HG03354 (cell line): Measurements from ENCODE around the gene HS6ST2.
"Not testable (repeated sequence)": the region's sequence is repeated elsewhere in the genome, so short reads cannot be mapped to it uniquely, and the experiment has no call there.

Experiments
- ATAC-seq: cut with Tn5 transposase; IDR thresholded peaks from one replicate; pipeline ENCODE4 v1.9.1; 2021; ENCODE audit warnings: mild to moderate bottlenecking; ENCODE audit not compliant: unreplicated experiment, poor library complexity, severe bottlenecking

HS6ST2 gene

DNA sequence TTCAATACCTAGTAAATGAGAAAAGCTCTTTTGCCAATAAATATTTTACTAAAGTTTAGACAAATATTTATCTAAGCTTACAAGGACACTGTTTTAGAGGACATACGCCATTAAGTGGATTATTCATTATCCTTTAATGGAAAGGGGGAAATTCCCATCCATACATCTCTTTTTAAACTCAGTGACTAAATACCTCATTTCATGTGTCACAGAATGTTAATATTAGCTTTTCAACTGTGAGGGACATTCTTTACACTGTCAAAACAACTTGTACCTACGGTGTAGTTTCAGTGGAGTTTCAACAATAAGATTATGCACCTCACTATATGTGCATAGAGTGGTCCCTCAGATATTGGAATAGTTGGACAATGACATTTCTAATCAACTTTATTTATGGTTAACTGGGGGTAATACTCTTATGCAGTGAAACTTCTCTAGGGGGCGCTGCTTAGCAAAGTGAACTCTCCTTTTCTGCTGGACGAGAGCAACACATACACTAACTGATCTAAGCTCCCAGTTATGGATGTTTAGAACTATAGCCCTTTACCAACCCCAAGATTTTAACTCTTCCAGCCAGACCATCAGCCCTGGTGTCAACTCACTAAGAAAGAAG lies 9.7 kb downstream of the HS6ST2 start:
- no peak for ATAC-seq

DNA sequence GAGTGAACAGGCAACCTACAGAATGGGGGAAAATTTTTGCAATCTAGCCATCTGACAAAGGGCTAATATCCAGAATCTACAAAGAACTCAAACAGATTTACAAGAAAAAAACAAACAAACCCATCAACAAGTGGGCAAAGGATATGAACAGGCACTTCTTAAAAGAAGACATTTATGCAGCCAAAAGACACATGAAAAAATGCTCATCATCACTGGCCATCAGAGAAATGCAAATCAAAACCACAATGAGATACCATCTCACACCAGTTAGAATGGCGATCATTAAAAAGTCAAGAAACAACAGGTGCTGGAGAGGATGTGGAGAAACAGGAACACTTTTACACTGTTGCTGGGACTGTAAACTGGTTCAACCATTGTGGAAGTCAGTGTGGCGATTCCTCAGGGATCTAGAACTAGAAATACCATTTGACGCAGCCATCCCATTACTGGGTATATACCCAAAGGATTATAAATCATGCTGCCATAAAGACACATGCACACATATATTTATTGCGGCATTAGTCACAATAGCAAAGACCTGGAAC lies 13.3 kb downstream of the HS6ST2 start:
- ATAC-seq: not testable (repeated sequence)

DNA sequence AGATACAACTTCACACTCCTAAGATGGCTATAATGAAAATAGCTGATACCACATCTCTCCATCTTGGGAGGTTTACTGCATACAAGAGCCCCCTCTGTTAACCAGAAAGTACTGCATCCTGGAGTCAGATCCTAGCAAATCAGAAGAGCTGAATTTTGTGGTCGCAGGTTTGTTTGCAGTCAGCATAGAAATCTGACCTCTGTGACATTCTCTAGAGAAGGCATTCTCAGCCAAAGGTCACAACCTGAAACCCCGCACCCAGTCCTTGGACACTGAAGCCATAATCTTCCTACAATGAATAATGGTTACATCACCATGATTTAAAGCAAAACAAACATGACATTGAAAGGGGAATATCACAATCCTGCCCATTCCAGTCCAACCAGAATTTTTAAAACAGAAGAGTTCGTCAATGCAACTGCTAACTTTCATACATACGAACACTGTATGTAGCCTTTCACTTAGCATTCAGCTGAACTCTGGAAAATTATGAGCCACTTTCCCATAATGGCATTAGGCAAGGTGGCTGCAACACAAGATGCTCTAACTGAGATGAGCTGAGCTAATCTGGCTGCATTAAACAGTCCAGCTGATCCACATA lies 17.6 kb downstream of the HS6ST2 start:
- no peak for ATAC-seq

GRCh38 chrX:132933170-132933569 lies 25.3 kb downstream of the HS6ST2 start:
- ATAC-seq: no peak

DNA sequence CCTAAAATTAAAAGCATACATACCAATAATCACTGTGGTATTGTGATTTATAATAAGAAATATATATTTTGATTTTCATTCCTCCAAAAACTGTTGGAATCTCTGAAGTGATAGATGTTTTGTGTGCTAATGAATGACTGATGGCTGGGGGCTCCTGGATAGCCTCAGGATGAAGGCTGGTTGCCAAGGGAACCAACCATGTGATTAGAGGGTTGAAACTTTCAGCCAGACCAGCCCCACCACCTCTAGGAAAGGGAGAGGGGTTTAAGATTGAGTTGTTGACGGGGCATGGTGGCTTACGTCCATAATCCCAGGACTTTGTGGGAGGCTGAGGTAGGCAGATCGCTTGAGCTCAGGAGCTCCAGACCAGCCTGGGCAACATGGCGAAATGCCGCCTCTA lies 34.0 kb downstream of the HS6ST2 start:
- ATAC-seq: no peak

GRCh38 chrX:132918523-132918922 lies 39.9 kb downstream of the HS6ST2 start:
- no peak for ATAC-seq

GRCh38 chrX:132916349-132916748 lies 42.1 kb downstream of the HS6ST2 start:
- no peak for ATAC-seq

GRCh38 chrX:132909643-132910042 lies 48.8 kb downstream of the HS6ST2 start:
- no peak for ATAC-seq

DNA sequence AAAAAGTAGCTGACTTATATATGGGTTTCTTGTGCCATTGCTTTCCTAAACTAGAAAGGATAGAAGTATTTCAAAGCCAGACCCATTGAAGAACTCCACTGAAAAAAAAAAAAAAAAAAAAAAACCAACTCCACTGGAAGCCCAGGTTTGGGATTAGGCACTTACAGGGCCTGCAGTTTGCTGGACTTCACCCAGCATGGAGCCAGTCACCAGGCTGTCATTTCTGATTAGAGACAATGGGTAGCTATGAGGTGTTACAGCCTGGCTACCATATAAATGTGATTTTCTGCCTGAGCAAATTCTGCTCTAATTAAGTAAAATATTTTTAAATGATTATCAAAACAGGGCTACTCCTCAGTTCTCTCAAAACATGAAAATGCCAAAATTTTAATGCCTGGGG lies 49.5 kb downstream of the HS6ST2 start:
- no peak for ATAC-seq

DNA sequence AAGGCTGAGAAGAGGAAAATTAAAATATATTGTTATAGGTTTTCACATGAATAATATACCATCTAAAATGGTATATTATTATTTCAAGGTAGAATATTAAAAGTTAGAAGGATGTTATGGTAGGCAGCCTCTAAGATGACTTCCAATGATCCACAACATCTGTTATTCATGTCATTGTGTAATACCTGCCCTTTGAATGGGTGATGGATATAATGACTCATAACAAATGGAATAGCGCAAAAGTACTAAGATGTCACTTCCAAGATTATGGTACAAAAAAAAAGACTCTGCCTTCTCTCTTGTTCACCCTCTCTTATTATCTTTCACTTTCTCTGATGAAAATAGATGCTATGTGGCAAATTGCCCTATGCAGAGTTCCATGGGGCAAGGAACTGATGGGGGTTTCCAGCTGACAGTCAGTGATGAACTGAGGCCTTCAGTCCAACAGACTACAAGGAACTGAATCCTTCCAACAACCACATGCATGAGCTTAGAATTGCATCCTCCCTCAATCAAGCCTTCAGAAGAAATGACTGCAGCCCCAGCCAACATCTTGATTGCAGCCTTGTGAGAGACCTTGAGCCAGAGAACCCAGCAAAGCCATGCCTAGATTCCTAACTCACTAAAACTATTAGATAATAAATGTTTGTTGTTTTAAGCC lies 57.7 kb downstream of the HS6ST2 start:
- ATAC-seq: no peak

DNA sequence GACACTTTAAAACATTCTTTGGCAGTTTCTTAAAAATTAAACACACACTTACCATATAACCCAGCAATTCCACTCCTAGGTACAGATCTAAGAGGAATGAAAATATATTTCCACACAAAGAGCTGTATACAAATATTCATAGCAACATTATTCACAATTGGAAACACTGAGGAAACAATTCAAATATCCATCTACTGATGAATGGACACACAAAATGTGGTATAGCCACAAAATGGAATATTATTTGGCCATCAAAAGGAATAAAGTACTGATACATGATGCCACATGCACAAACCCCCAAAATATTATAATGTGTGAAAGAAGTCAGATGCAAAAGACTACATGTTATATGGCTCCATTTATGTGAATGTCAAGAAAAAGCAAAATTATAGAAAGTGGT lies 70.9 kb downstream of the HS6ST2 start:
- ATAC-seq: no peak

DNA sequence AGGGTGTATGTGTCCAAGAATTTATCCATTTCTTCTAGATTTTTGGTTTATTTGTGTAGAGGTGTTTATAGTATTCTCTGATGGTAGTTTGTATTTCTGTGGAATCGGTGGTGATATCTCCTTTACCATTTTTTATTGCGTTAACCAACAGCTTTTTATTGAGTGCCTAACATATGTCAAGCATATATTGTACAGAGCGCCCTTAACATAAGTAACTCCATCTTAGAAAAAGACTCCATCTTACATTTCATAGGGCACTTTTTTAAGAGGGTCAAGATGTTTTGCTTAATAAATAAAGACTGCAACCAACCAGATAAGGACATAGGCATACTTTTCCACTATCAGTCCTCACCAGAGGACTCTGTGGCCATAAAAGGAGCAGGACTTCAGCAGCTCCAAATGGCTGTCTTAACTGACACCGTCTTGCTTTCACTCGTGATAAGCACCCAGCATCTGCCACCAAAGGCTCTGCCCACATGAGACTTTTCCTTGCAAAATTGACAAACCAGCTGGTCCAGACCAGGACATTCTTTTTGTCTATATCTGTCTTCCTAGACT lies 75.0 kb downstream of the HS6ST2 start:
- no peak for ATAC-seq

DNA sequence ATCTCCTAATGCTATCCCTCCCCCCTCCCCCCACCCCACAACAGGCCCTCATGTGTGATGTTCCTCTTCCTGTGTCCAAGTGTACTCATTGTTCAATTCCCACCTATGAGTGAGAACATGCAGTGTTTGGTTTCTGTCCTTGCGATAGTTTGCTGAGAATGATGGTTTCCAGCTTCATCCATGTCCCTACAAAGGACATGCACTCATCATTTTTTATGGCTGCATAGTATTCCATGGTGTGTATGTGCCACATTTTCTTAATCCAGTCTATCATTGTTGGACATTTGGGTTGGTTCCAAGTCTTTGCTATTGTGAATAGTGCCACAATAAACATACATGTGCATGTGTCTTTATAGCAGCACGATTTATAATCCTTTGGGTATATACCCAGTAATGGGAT lies 77.7 kb downstream of the HS6ST2 start:
- not testable (repeated sequence) for ATAC-seq

DNA sequence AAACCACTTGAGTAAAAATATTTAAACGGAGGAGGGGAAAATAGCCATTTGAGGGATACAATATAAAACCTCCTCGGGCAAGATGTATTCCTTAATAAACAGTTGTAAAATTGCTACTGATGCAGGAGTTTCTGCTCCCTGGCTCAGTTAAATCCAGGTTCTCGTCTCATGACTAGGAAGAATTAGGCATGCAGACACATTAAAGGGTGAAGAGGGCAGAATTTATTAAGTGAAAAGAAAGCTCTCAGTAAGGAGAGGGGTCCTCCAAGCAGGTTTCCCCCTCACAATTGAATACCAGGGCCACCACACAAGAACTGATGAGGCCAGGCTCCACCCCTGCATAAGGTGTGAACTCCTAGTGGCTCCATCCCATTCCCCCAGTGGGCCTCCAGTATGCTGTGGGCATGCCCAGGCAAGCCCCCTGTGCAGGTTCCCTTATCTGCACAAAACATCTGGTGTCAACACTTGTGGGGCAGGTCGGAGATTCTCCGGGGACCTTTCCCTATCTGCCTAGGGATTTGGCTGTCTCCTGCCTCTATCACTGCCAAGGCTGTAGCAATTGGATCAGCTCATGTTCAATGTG lies 80.4 kb downstream of the HS6ST2 start:
- no peak for ATAC-seq

DNA sequence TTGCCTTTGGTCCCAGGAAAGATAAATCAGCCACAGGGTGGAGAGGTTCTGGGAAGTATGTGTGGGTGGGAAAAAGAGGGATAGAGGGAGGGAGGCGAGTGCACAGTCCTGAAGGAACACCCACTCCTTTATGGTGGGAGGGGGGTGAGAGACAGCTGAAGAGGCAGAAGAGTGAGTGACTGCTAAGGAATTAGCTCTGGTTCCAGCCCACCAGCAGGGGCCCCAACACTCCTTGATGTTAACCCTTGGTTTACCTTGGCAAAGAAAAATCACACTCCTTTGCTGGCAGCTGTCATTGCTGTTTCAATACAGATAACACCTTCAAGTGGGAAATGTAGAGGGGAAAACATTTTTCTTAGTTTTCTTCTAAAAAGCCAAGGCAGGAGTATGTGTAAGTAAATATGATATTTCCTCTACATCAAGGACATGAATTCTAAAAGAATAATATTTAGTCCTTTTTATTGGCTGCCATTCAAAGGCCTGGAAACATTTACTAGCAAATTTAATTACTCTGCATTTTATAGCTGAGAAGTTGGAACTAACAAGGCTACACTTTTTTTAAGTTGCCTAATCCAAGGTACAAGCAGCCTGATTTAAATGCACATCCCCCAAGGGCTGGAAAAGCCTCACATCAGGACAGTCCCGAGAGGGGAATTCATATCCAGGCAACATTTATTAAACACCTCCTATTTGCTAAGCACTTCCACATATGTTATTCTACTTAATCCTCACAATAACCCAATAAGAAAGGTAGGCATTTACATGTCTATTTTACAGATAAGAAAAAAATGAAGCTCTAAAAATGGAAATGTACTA lies 81.7 kb downstream of the HS6ST2 start:
- ATAC-seq: no peak

DNA sequence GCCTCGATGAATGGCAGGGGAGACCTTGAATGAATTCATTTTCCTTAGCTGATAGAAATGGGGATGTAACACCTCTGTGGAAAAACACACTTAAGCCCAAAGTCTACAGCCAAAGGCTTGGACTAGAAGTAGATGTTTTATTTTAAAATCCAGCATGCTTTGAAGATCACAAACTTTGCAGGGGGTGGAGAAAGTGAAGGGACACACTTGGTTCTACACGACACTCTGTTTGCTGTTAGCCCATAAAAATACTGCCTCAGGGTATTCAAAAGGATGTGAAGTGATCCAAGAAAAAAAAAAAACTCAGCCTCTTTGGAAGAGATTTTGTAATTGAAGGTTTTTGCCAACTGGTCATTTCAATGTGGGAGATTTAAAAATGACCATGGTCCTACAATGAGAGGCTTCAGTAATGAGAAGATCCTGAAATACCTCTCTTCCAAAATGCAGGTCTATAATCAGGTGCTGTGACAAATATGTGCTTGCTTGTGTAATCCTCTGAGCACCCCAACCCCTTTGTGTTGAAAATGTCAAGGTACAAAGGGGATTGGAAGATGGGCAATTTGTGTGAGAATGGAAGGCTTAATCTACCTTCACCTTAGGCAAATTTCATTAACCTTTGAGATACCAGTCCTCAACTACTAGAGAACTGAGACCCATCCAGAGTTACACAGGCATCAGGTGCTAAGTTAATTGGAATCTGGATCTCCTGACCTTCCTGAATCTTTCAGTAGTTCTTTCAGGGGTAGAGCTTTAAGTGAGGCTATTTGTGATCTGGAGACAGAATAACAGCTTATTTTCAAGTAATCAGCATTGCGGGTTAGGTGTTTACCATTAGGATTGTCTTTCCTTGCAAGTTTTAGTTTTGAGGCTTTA lies 82.5 kb downstream of the HS6ST2 start:
- no peak for ATAC-seq

GRCh38 chrX:132862562-132862961 lies 95.9 kb downstream of the HS6ST2 start:
- no peak for ATAC-seq

DNA sequence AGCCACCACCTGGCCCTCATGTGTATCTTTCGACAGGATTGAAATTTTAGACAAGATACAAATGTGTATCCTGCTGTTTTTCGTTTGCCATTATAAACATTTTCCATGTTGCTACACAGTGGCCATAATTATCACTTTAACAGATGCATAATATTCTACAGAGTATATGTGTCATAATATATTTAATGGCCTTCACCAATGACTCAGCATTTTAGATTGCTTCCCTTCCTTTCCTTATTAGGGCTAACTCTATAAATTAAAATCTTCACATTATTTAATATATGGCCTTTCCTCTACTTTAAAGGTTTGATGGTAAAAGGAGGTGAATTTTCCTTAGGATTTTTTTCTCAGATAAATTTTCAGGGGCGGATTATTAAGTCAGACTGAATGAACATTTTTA lies 97.4 kb downstream of the HS6ST2 start:
- no peak for ATAC-seq

DNA sequence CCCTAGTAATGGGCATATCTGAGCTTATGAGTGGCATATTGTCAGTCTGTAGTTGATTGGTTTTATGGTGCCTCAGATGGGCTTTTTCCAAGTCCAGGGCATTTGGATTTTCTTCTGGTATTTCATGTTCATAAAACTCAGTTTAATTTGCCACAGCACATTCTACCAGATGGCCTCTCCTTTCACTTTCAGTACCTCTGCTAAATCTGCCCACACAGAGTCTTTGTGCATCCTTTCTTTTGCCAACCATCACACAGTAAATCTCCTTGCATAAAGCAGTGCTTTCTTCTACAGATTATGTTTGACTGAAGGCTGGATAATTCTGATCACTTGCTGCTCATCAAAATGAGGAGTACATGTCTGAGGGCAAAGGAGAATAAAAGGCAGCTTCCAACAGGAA lies 98.2 kb downstream of the HS6ST2 start:
- ATAC-seq: no peak
